T follicular helper cell (primary cell): Measurements from ENCODE around the gene RPL3.
"Not testable (repeated sequence)": the region's sequence is repeated elsewhere in the genome, so short reads cannot be mapped to it uniquely, and the experiment has no call there.

Experiments used
- DNase-seq: peaks from one replicate; pipeline ENCODE4 v3.0.0-alpha.2; 2020; ENCODE audit warnings: low read depth
- total RNA-seq, 2 experiments: gene quantifications; one replicate each; lab custom pipeline; 2026; lab: John Stamatoyannopoulos, UW

Gene RPL3
- 2,134 to 2,497 reads per million in 2 experiments for total RNA-seq

- peak; percentile 91 for DNase-seq
These were observed at the start of gene RPL3 for GRCh38 chr22:39319284-39320022. Gene RPL3 (minus strand): TSS chr22:39319623. CDS start chr22:39319597, 26 bp downstream.

- DNase-seq = no peak
These were observed 49.8 kb upstream of the RPL3 start for GRCh38 chr22:39369186-39369585.

- DNase-seq = no peak
These were observed 49.1 kb upstream of the RPL3 start for GRCh38 chr22:39368461-39368911.

GRCh38 chr22:39367035-39367434, 47.6 kb upstream of the RPL3 start:
- DNase-seq = no peak

GRCh38 chr22:39365492-39365780, 46.0 kb upstream of the RPL3 start:
- DNase-seq = no peak

- no peak for DNase-seq
These were observed 45.5 kb upstream of the RPL3 start for GRCh38 chr22:39364714-39365491.

- DNase-seq = no peak
These were observed 44.5 kb upstream of the RPL3 start for GRCh38 chr22:39363751-39364515.

GRCh38 chr22:39362932-39363331, 43.5 kb upstream of the RPL3 start:
- DNase-seq = no peak

GRCh38 chr22:39362271-39362670, 42.8 kb upstream of the RPL3 start:
- no peak for DNase-seq

GRCh38 chr22:39361496-39361895, 42.1 kb upstream of the RPL3 start:
- DNase-seq = no peak

GRCh38 chr22:39360674-39361413, 41.4 kb upstream of the RPL3 start:
- no peak for DNase-seq

GRCh38 chr22:39360242-39360641, 40.8 kb upstream of the RPL3 start:
- DNase-seq = no peak

- no peak for DNase-seq
These were observed 40.3 kb upstream of the RPL3 start for GRCh38 chr22:39359659-39360195.

- not testable (repeated sequence) for DNase-seq
These were observed 38.8 kb upstream of the RPL3 start for GRCh38 chr22:39358197-39358596.

- DNase-seq = not testable (repeated sequence)
These were observed 38.0 kb upstream of the RPL3 start for GRCh38 chr22:39357110-39358108.

GRCh38 chr22:39356464-39356863, 37.0 kb upstream of the RPL3 start:
- no peak for DNase-seq

GRCh38 chr22:39355805-39356204, 36.4 kb upstream of the RPL3 start:
- DNase-seq = not testable (repeated sequence)

- DNase-seq = no peak
These were observed 35.7 kb upstream of the RPL3 start for GRCh38 chr22:39355080-39355479.

- DNase-seq = no peak
These were observed 33.9 kb upstream of the RPL3 start for GRCh38 chr22:39353346-39353745.

GRCh38 chr22:39352306-39352891, 33.0 kb upstream of the RPL3 start:
- no peak for DNase-seq
